IMR-90 (cell line): Measurements from ENCODE around the gene PSMD6.

ENCODE experiments used
- BHLHE40 ChIP-seq: fragments of 150-350 bp; IDR thresholded peaks from 2 replicates; pipeline ENCODE4 v1.6.1; 2016; ENCODE audit warnings: mild to moderate bottlenecking, low read depth, low read length
- CEBPB ChIP-seq: IDR thresholded peaks from 2 replicates; pipeline ENCODE4 v1.6.1; 2012; ENCODE audit warnings: low read depth, low read length, improper control_type of control experiment
- CHD1 ChIP-seq: IDR thresholded peaks from 2 replicates; pipeline ENCODE4 v1.6.1; 2012; ENCODE audit warnings: low read depth, low read length, improper control_type of control experiment
- CTCF ChIP-seq: conservative IDR thresholded peaks from 2 replicates; pipeline ENCODE4 v1.5.1; 2012; ENCODE audit warnings: mild to moderate bottlenecking, low read depth, low read length, improper control_type of control experiment
- MXI1 ChIP-seq: IDR thresholded peaks from 2 replicates; pipeline ENCODE4 v1.6.1; 2012; ENCODE audit warnings: low read depth, mild to moderate bottlenecking, low read length, moderate library complexity, borderline replicate concordance
- POLR2A ChIP-seq: IDR thresholded peaks from 2 replicates; pipeline ENCODE4 v1.6.1; 2012; ENCODE audit warnings: mild to moderate bottlenecking, low read depth, low read length
- RAD21 ChIP-seq: IDR thresholded peaks from 2 replicates; pipeline ENCODE4 v1.6.1; 2012; ENCODE audit warnings: low read length, improper control_type of control experiment
- RCOR1 ChIP-seq: IDR thresholded peaks from 2 replicates; pipeline ENCODE4 v1.6.1; 2012; ENCODE audit warnings: mild to moderate bottlenecking, low read length, improper control_type of control experiment; ENCODE audit not compliant: insufficient replicate concordance
- RFX5 ChIP-seq: IDR thresholded peaks from 2 replicates; pipeline ENCODE4 v1.8.0; 2012; ENCODE audit warnings: low read depth, mild to moderate bottlenecking, low read length, moderate library complexity
- SMC3 ChIP-seq: fragments of 150-350 bp; IDR thresholded peaks from 2 replicates; pipeline ENCODE4 v1.6.1; 2016; ENCODE audit warnings: low read depth, mild to moderate bottlenecking, antibody characterized with exemption, low read length, moderate library complexity
- USF2 ChIP-seq: fragments of 150-350 bp; IDR thresholded peaks from 2 replicates; pipeline ENCODE4 v1.6.1; 2017; ENCODE audit warnings: mild to moderate bottlenecking, antibody characterized with exemption, low read length, low read depth
- TF ChIP-seq, protein P1 (sequence below): fragments of 150-350 bp; IDR thresholded peaks from 2 replicates; pipeline ENCODE4 v1.6.1; 2016; ENCODE audit warnings: low read depth, mild to moderate bottlenecking, low read length, moderate library complexity, borderline replicate concordance

DNA sequence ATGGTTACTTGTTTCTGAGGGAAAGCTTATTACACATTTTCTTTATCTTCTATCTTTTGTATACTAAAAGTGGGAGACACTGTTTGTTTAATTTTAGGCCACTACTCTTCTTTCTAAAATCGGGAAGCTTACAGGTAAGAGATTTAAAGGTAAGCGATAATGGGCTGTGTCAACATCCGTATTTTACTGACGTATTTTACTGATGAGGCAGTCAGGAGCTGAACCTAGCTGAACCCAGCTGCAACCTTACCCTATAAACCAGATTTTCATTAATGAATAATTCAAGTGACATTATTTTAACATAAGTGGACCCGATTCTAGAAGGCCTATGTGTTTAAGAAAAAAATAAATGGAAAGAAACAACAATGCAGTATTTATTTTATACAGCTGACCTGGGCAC, 13.1 kb downstream of the PSMD6 start:
- no peak for TF ChIP-seq SMC3
- TF ChIP-seq CTCF: no peak
- TF ChIP-seq RAD21: no peak
- no peak for TF ChIP-seq BHLHE40
- no peak for TF ChIP-seq POLR2A
- no peak for TF ChIP-seq CHD1
- TF ChIP-seq, protein P1, sequence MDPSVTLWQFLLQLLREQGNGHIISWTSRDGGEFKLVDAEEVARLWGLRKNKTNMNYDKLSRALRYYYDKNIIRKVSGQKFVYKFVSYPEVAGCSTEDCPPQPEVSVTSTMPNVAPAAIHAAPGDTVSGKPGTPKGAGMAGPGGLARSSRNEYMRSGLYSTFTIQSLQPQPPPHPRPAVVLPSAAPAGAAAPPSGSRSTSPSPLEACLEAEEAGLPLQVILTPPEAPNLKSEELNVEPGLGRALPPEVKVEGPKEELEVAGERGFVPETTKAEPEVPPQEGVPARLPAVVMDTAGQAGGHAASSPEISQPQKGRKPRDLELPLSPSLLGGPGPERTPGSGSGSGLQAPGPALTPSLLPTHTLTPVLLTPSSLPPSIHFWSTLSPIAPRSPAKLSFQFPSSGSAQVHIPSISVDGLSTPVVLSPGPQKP: no peak
- TF ChIP-seq MXI1: no peak
- TF ChIP-seq RCOR1: no peak
- no peak for TF ChIP-seq CEBPB
- TF ChIP-seq USF2: no peak
- no peak for TF ChIP-seq RFX5
